HCT116 (cell line): ENCODE results near the gene SAMD4A. TPM values are rescaled to one million over a fixed set of nuclear protein-coding genes. Genes with fewer than 3 reads are reported as not detected.

ENCODE experiments used
- ATAC-seq: fragments of 200-7000 bp; cut with Tn5 transposase; 2 replicates; pipeline ENCODE4 v1.9.1; 2020; ENCODE audit warnings: mild to moderate bottlenecking, moderate library complexity
- BruUV-seq: library from RNA; stranded (reverse); fragments of 400-500 nt; replicated peaks from 2 replicates; lab custom pipeline; 2021; lab: Mats Ljungman, UMichigan
- CTCF ChIA-PET: fragments of 300-600 bp; sonication (Branson Sonifier 250); formaldehyde crosslinking; loops from one replicate; lab custom pipeline; 2021; ENCODE audit warnings: antibody characterized with exemption; lab: Charles Lee
- POLR2A ChIA-PET: fragments of 300-600, 350-600 bp; sonication (Branson Sonifier 250); formaldehyde crosslinking; loops from one replicate; lab custom pipeline; 2021; ENCODE audit warnings: antibody characterized with exemption; lab: Charles Lee
- RAD21 ChIA-PET, 2 experiments: fragments of 300-600 bp; sonication (Branson Sonifier 250); formaldehyde crosslinking; loops; one replicate each; lab custom pipeline; 2023; ENCODE audit warnings: low total read pairs in 2 of 2; ENCODE audit not compliant: uncharacterized antibody in 2 of 2, unreplicated experiment in 2 of 2, low non-redundant PET in 1 of 2; lab: Charles Lee
- DNase-seq: peaks from one replicate; pipeline ENCODE4 v3.0.0-alpha.2; 2010; ENCODE audit warnings: low read depth, low spot score
- H2AFZ ChIP-seq: fragments of 200-600 bp; shearing (Covaris generic), sonication (generic); 2 replicates; pipeline ENCODE4 v1.6.1; 2017; ENCODE audit warnings: low read depth, mixed run types, mixed read lengths, antibody characterized with exemption, low read length; ENCODE audit not compliant: poor library complexity, severe bottlenecking
- H3K27ac ChIP-seq: 2 replicates; pipeline ENCODE4 v1.5.1; 2012; ENCODE audit warnings: low read depth, low read length
- H3K27me3 ChIP-seq: fragments of 200-600 bp; sonication (generic); 2 replicates; pipeline ENCODE4 v1.6.1; 2016; ENCODE audit warnings: mixed run types, low read length, mixed read lengths; ENCODE audit not compliant: insufficient read depth
- H3K36me3 ChIP-seq, 2 experiments: fragments of 200-500 bp in 1 of 2; fragments of 200-600 bp in 1 of 2; sonication (Bioruptor generic) in 1 of 2; sonication (generic) in 1 of 2; 2 replicates each; pipeline versions ENCODE4 v1.5.1 to v1.6.1; 2014 to 2016; ENCODE audit warnings: low read length in 2 of 2, inconsistent platforms in 1 of 2, mixed read lengths in 1 of 2, mixed run types in 1 of 2; ENCODE audit not compliant: insufficient read depth in 2 of 2, control insufficient read depth in 1 of 2
- H3K4me1 ChIP-seq, 2 experiments: fragments of 200-600 bp in 1 of 2; sonication (generic) in 1 of 2; 2 replicates each; pipeline versions ENCODE4 v1.5.1 to v1.6.1; 2012 to 2017; ENCODE audit warnings: low read length in 2 of 2, inconsistent platforms in 1 of 2, mild to moderate bottlenecking in 1 of 2, mixed read lengths in 1 of 2, mixed run types in 1 of 2, moderate library complexity in 1 of 2; ENCODE audit not compliant: insufficient read depth in 2 of 2, control insufficient read depth in 1 of 2
- H3K4me2 ChIP-seq: fragments of 200-600 bp; sonication (generic); 2 replicates; pipeline ENCODE4 v1.6.1; 2017; ENCODE audit warnings: mixed run types, low read length, mixed read lengths
- H3K4me3 ChIP-seq, 2 experiments: fragments of 200-600 bp in 1 of 2; sonication (generic) in 1 of 2; replicated peaks in 1 of 2; 2 replicates each; pipeline ENCODE4 v1.5.1; 2011 to 2016; ENCODE audit warnings: low read length in 2 of 2, control low read depth in 1 of 2, low read depth in 1 of 2, mild to moderate bottlenecking in 1 of 2, mixed read lengths in 1 of 2, mixed run types in 1 of 2
- H3K79me2 ChIP-seq: fragments of 200-600 bp; sonication (generic); 2 replicates; pipeline ENCODE4 v1.6.1; 2017; ENCODE audit warnings: mild to moderate bottlenecking, mixed run types, low read length, moderate library complexity, mixed read lengths; ENCODE audit not compliant: insufficient read depth
- H3K9ac ChIP-seq: fragments of 200-600 bp; sonication (generic); 2 replicates; pipeline ENCODE4 v1.6.1; 2016; ENCODE audit warnings: low read length, mixed read lengths
- H3K9me2 ChIP-seq: fragments of 200-600 bp; sonication (generic), shearing (Covaris generic); 2 replicates; pipeline ENCODE4 v1.6.1; 2017; ENCODE audit warnings: mixed run types, mild to moderate bottlenecking, moderate library complexity; ENCODE audit not compliant: insufficient read depth
- H3K9me3 ChIP-seq, 2 experiments: fragments of 200-500 bp in 1 of 2; fragments of 200-600 bp in 1 of 2; sonication (Bioruptor generic) in 1 of 2; sonication (generic) in 1 of 2; 2 replicates each; pipeline ENCODE4 v1.6.1; 2014 to 2017; ENCODE audit warnings: low read length in 2 of 2, mixed read lengths in 2 of 2, inconsistent platforms in 1 of 2, low read depth in 1 of 2, mild to moderate bottlenecking in 1 of 2, mixed run types in 1 of 2, moderate library complexity in 1 of 2; ENCODE audit not compliant: control insufficient read depth in 1 of 2, insufficient read depth in 1 of 2
- H4K20me1 ChIP-seq: fragments of 200-600 bp; sonication (generic), shearing (Covaris generic); 2 replicates; pipeline ENCODE4 v1.6.1; 2017; ENCODE audit warnings: mixed run types, mild to moderate bottlenecking, moderate library complexity; ENCODE audit not compliant: insufficient read depth
- CEBPB ChIP-seq: IDR thresholded peaks from 2 replicates; pipeline ENCODE4 v1.6.1; 2012; ENCODE audit warnings: low read depth
- ELF1 ChIP-seq: IDR thresholded peaks from 2 replicates; pipeline ENCODE4 v1.6.1; 2012; ENCODE audit warnings: low read depth, borderline replicate concordance
- EZH2 ChIP-seq: fragments of 200-600 bp; sonication (generic); IDR thresholded peaks from 2 replicates; pipeline ENCODE4 v1.6.1; 2017; ENCODE audit warnings: antibody characterized with exemption, mixed run types
- EZH2phosphoT487 ChIP-seq: fragments of 200-600 bp; IDR thresholded peaks from 2 replicates; pipeline ENCODE4 v1.6.1; 2018; ENCODE audit warnings: antibody characterized with exemption, borderline replicate concordance
- JUND ChIP-seq: IDR thresholded peaks from 2 replicates; pipeline ENCODE4 v1.6.1; 2012
- RAD21 ChIP-seq: IDR thresholded peaks from 2 replicates; pipeline ENCODE4 v1.6.1; 2012; ENCODE audit warnings: low read depth, mild to moderate bottlenecking
- SIN3A ChIP-seq: IDR thresholded peaks from 2 replicates; pipeline ENCODE4 v1.6.1; 2012; ENCODE audit warnings: low read depth
- SP1 ChIP-seq: IDR thresholded peaks from 2 replicates; pipeline ENCODE4 v1.6.1; 2012; ENCODE audit warnings: low read depth
- YY1 ChIP-seq: IDR thresholded peaks from 2 replicates; pipeline ENCODE4 v1.6.1; 2011; ENCODE audit warnings: low read length, low read depth, moderate library complexity, mild to moderate bottlenecking; ENCODE audit not compliant: insufficient replicate concordance; ENCODE audit errors: extremely low read depth
- ZFX ChIP-seq: fragments of 450-650 bp; IDR thresholded peaks from 2 replicates; pipeline ENCODE4 v1.6.1; 2017
- intact Hi-C: fragments of 100-400 bp; cut with micrococcal nuclease; formaldehyde crosslinking; loops from 2 replicates; pipeline ENCODE4 v1.10.0; 2022
- total RNA-seq: library from RNA; stranded (reverse); gene quantifications from one replicate; pipeline ENCODE4 v1.2.1, GENCODE V29; 2021; ENCODE audit not compliant: unreplicated experiment
- TF ChIP-seq, protein P1 (sequence below): IDR thresholded peaks from 2 replicates; pipeline ENCODE4 v1.6.1; 2011; ENCODE audit warnings: mild to moderate bottlenecking, low read length, moderate library complexity; ENCODE audit not compliant: insufficient replicate concordance; ENCODE audit errors: extremely low read depth
- TF ChIP-seq, protein P2 (sequence below): IDR thresholded peaks from 2 replicates; pipeline ENCODE4 v1.6.1; 2012
- TF ChIP-seq, protein P3 (sequence below), 3 experiments: fragments of 200-600 bp in 1 of 3; sonication (generic) in 1 of 3; IDR thresholded peaks in 2 of 3; conservative IDR thresholded peaks in 1 of 3; 2 replicates each; pipeline ENCODE4 v1.5.1; 2012 to 2017; ENCODE audit warnings: low read depth in 2 of 3, low read length in 2 of 3, antibody characterized with exemption in 1 of 3, borderline replicate concordance in 1 of 3, control low read depth in 1 of 3, mild to moderate bottlenecking in 1 of 3, mixed read lengths in 1 of 3, mixed run types in 1 of 3, moderate library complexity in 1 of 3; ENCODE audit not compliant: insufficient read depth in 1 of 3

Gene SAMD4A
- total RNA-seq, 1 experiment from 2014 or later, result 9.0 TPM

DNA sequence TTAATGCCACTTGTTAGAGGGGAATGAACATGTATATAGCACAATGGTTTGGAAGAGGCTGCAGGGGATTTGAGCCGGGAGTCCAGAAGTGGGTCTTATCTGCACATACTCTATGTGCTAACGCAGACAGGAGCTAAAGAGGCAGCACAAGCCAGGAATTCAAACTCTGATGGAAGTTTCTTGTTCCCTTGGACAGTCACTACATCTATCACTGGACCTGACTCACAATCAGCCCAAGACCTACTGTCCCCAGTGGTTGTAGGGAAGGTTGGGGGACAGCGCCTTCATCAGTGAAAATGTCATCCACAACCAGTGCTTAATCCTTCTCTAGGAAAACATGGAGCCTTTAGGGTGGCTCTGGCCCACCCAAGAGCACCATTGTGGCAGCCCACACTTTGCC, 227.9 kb downstream of the SAMD4A start (continued):
- TF ChIP-seq, protein P1, sequence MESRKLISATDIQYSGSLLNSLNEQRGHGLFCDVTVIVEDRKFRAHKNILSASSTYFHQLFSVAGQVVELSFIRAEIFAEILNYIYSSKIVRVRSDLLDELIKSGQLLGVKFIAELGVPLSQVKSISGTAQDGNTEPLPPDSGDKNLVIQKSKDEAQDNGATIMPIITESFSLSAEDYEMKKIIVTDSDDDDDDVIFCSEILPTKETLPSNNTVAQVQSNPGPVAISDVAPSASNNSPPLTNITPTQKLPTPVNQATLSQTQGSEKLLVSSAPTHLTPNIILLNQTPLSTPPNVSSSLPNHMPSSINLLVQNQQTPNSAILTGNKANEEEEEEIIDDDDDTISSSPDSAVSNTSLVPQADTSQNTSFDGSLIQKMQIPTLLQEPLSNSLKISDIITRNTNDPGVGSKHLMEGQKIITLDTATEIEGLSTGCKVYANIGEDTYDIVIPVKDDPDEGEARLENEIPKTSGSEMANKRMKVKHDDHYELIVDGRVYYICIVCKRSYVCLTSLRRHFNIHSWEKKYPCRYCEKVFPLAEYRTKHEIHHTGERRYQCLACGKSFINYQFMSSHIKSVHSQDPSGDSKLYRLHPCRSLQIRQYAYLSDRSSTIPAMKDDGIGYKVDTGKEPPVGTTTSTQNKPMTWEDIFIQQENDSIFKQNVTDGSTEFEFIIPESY, result no peak
- TF ChIP-seq YY1 (no peak), JUND (no peak), EZH2 (no peak), ZFX (no peak)
- TF ChIP-seq, protein P2, sequence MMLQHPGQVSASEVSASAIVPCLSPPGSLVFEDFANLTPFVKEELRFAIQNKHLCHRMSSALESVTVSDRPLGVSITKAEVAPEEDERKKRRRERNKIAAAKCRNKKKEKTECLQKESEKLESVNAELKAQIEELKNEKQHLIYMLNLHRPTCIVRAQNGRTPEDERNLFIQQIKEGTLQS, result no peak

DNA sequence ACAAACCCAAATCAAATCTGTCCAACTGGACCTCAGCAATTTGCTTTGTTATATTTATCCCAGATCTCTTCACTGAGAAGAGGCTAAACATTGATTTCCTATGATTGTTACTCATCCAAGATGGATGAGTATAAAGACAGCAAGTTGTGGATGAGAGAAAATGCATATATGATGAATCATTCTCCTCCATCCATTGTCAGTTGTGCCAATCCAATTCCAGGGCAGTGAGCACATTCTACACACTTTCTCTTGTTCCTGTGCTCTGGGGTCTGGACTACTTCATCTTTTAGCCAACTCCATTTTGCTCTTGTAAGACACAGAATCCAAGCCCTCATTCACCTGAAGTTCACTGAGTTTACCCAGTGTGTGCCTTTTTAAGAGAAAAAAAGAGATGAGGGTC, 230.0 kb downstream of the SAMD4A start:
- H3K9me2 ChIP-seq, result no peaks in the 10 kb centered on the region
- H3K27ac ChIP-seq, result no peak overlapping the region
- intact Hi-C loops, result no loop called here
- no peak overlapping the region for H3K9ac ChIP-seq
- TF ChIP-seq, protein P3, sequence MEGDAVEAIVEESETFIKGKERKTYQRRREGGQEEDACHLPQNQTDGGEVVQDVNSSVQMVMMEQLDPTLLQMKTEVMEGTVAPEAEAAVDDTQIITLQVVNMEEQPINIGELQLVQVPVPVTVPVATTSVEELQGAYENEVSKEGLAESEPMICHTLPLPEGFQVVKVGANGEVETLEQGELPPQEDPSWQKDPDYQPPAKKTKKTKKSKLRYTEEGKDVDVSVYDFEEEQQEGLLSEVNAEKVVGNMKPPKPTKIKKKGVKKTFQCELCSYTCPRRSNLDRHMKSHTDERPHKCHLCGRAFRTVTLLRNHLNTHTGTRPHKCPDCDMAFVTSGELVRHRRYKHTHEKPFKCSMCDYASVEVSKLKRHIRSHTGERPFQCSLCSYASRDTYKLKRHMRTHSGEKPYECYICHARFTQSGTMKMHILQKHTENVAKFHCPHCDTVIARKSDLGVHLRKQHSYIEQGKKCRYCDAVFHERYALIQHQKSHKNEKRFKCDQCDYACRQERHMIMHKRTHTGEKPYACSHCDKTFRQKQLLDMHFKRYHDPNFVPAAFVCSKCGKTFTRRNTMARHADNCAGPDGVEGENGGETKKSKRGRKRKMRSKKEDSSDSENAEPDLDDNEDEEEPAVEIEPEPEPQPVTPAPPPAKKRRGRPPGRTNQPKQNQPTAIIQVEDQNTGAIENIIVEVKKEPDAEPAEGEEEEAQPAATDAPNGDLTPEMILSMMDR (IDR thresholded peaks at IDR 0.05 in 2 of 3, conservative IDR thresholded peaks at IDR 0.05 in 1 of 3; ENCODE audit: borderline replicate concordance in 1 of 3, insufficient read depth in 1 of 3, low read depth in 2 of 3, low read length in 2 of 3), result no peak
- no peak for TF ChIP-seq ELF1
- TF ChIP-seq ZFX, result no peak
- no peak for TF ChIP-seq SIN3A
- no peak for TF ChIP-seq SP1
- no peak for TF ChIP-seq EZH2phosphoT487
- no peak for TF ChIP-seq RAD21
- TF ChIP-seq EZH2, result no peak
- no peak for TF ChIP-seq CEBPB
- ATAC-seq, result no peak
- ChIA-PET RAD21 (no interaction called here), CTCF (no interaction called here), POLR2A (no interaction called here)
- no peaks in the 10 kb centered on the region for H3K27me3 ChIP-seq
- H3K4me1 ChIP-seq, result 0 out of 4 replicates have a peak, but pooled peaks cover 0 to 5% of the 10 kb centered on the region in 2 experiments
- H3K4me2 ChIP-seq, result no peak overlapping the region
- no peak overlapping the region for H2AFZ ChIP-seq
- H3K9me3 ChIP-seq, result no peaks in the 10 kb centered on the region
- H4K20me1 ChIP-seq, result no peaks in the 10 kb centered on the region
- H3K79me2 ChIP-seq, result no peaks in the 10 kb centered on the region
- no TSS peak for BruUV-seq
- DNase-seq, result no peak
- H3K4me3 ChIP-seq, result no peak overlapping the region
- no peaks in the 10 kb centered on the region for H3K36me3 ChIP-seq
